GM18870 (cell line): ENCODE results near the gene GTF2I.
"Not testable (repeated sequence)": the region's sequence is repeated elsewhere in the genome, so short reads cannot be mapped to it uniquely, and the experiment has no call there.

Experiments used
- ATAC-seq: cut with Tn5 transposase; IDR thresholded peaks from one replicate; pipeline ENCODE4 v1.9.1; 2021; ENCODE audit warnings: moderate library complexity; ENCODE audit not compliant: unreplicated experiment

The GTF2I gene

GRCh38 chr7:74657692-74658177 lies at the start of gene GTF2I:
GTF2I (plus strand) TSS chr7:74657718; CDS start chr7:74689129, 31,411 bp downstream.
- no peak for ATAC-seq

DNA sequence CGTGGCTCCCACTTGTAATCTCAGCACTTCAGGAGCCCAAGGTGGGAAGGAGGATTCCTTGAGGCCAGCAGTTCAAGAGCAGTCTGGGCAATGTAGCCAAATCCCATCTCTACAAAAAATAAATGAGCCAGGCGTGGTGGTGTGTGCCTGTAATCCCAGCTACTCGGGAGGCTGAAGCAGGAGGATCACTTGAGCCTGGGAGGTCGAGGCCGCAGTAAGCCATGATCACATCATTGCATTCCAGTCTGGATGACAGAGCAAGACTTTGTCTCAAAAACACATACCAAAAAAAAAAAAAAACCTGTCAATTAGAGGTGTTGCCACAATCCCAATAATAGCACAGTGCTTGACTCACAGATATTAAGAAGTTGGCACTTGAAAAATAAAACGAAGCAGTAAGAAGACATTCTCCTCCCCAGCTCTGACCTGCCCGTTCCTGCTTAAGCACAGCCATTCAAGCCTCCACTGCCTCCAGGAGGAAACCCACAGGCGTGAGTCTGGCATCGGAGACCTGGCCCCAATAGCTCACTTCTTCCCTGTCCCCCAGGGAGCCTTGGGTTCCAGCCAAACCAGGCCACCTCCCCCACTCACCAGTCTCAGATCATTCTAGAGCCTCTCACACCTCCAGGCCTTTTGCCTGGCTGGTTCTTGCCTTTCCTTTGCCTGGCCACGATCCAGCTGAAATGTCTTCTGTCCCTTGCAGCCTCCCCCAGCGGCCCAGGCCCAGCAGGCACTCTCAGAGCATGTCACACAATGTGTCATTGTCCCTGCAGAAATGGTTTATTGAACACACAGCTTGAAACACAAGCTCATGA lies 45.3 kb upstream of the GTF2I start:
- no peak for ATAC-seq

DNA sequence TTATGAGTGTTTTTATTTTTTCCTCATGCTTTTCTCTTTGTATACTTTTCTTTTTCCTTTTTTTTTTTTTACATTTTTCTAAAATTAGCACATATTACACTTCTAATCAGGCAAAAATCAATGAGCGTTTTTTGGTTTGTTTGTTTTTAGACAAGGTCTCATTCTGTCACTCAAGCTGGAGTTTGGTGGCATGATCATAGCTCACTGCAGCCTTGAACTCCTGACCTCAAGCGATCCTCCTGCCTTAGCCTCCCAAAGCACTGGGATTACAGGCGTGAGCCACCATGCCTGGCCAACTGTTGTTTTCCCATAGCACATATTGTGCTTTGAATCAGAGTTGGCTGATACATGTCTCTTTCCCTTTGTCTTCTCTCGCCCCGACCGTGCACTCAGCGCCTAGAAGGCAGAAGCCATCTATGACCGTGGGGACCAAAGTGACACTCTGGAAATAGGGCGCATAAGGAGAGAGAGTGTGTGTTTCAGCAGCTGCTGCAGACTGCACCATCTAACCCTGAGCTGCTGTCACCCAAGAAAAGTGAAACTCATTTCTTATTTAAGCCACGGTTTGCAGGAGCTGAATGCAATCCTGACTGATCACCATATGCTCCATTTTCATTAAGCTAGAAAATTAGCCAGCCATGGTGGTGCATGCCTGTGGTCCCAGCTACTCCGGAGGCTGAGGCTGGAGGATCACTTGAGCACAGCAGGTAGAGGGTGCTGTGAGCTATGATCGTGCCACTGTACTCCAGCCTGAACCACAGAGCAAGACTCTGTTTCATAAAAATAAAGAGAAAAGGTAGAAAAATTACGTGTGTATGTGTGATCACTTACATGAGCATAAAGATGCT lies 41.4 kb upstream of the GTF2I start:
- no peak for ATAC-seq

- ATAC-seq = no peak
These were observed 40.3 kb upstream of the GTF2I start for GRCh38 chr7:74617180-74617744.

GRCh38 chr7:74619235-74619860 lies 38.2 kb upstream of the GTF2I start:
- no peak for ATAC-seq

DNA sequence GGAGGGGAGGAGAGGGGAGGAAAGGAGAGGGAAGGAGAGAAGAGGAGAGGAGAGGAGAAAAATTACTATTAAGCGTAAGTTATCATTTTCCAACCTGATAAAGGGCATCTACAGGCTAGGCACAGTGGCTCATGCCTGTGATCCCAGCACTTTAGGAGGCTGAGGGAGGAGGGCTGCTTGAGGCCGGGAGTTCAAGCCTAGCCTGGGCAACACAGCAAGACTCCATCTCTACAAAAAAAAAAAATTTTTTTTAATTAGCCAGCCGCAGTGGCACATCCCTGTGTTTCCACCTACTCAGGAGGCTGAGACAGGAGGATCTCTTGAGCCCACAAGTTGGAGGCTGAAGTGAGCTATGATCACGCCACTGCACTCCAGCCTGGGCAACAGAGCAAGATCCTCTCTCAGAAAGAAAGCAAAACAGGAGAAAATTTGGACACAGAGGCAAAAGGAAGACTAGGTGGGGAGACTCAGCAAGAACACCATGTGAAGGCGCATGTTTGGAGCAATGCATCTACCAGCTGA lies 35.2 kb upstream of the GTF2I start:
- ATAC-seq = no peak

- no peak for ATAC-seq
These were observed 34.4 kb upstream of the GTF2I start for GRCh38 chr7:74623135-74623534.

DNA sequence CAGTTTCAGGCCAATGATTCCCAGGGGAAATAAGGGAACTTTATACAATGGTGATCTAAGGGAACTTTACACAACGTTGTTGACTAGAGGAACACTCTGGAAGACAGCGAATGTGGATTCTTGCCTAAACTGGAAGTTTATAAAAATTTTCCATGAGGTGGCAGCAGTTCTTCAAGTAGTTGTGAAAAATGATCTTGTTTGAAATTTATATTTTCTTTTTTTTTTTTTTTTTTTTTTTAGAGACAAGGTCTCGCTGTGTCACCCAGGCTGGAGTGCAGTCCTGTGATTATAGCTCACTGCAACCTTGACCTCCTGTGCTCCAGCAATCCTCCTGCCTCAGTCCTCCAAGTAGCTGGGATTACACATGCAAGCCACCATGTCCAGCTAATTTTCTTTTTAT lies 32.1 kb upstream of the GTF2I start:
- ATAC-seq = no peak

DNA sequence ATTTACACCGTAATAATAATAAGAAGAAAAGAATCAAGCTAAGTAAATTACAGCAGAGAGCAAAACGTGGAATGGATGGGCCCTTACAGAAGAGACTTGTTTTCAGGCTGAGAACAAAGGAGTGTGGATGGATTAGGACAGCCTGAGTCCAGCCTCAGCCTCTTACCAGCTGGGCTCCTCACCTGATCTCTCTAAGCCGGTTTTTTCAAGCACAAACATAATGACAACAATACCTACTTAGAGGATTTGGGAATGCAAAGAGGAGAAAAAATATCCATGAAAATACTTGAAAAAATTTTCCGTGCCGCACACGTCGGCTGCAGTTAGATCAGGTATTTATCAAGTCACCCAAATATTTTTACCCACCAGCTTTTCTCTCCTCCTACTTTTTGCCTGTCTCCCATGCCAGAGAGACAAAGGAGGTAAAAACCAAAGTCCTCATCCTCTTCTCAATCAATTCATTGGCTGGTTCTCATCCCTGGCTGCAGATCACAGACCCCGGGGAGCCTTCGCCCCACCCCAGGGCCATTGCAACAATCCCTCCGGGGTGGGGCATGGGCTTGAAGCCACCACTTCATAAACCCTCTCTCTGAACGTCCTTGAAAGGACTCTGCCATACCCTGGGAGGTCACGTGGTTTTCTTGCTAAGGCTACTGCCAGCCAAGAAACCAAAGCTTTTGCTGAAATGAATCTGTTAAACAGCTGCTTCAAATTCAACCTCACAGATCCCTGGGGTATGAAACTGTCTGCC lies 29.7 kb upstream of the GTF2I start:
- ATAC-seq = no peak

DNA sequence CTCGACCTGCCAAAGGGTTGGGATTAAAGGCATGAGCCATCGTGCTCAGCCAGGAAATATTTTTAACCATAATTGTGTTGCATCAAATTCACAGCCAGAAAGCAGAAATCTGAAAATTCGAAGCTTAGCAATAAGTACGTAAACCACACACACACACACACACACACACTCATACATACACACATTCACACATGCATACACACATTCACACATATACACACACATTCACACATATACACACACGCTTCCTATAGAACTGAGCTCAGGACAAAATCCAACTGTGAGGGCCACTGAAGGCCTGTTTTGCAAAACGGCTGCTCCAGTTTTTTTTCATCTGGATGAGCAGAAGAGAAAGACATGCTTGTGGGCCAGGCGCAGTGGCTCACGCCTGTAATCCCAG lies 25.0 kb upstream of the GTF2I start:
- ATAC-seq = no peak

DNA sequence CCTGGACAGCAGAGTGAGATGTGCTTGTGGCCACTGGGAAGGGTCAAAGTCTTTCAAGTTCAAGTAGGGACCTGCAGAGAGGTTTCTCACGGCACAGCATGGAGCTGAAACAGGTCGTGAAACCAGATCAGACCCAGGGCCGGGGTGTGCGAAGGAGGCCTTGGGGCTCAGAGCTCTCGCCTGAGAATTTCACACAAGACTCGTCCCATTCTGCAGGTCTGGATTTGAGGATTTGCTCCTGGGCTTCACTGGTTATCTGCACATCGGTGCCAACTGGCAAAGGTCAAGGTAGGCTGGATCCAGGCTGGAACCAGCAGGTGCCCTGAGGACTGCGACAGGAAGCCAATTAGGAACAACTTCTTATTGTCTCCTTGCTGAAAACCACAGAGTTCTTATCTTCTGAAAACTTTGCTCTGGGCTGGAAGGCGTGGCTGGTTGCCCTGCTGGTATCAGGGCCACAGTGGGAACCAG lies 24.0 kb upstream of the GTF2I start:
- ATAC-seq = no peak

- no peak for ATAC-seq
These were observed 19.8 kb upstream of the GTF2I start for GRCh38 chr7:74637745-74638144.

DNA sequence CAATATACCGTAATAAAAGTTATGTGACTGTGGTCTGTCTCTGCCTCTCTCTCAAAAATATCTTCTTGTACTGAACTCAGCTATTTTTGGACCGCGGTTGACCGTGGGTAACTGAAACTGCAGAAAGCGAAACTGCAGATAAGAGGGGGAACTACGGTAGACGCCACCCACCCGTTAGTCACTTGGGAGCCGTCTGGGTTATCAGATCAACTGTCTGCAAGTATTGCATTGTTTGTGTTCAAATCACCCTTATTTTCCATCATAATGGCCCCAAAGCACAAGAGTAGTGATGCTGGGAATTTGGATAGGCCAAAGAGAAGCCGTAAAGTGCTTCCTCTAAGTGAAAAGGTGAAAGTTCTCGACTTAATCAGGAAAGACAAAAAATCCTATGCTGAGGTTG lies 7.5 kb upstream of the GTF2I start:
- ATAC-seq = peak; percentile 68

- ATAC-seq = not testable (repeated sequence)
These were observed 6.9 kb upstream of the GTF2I start for GRCh38 chr7:74650493-74651132.

GRCh38 chr7:74651133-74651504 lies 6.4 kb upstream of the GTF2I start:
- ATAC-seq = not testable (repeated sequence)

- no peak for ATAC-seq
These were observed 3.8 kb upstream of the GTF2I start for GRCh38 chr7:74653686-74654181.

DNA sequence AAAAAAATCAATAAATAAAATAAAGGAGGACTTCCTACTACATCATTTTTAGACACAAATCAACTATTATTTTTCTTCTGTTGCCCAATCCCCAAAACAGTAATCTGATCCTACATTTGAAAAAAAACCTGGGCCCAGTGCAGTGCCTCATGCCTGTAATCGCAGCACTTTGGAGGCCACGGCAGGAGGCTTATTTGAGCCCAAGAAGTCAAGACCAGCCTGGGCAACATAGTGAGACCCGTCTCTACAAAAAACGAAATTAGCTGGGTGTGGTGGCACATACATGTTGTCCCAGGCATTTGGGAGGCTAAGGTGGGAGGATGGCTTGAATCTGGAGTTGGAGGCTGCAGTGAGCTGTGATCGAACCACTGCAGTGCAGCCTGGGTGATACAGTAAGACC lies 2.7 kb upstream of the GTF2I start:
- no peak for ATAC-seq

GRCh38 chr7:74655324-74655723 lies 2.2 kb upstream of the GTF2I start:
- no peak for ATAC-seq

DNA sequence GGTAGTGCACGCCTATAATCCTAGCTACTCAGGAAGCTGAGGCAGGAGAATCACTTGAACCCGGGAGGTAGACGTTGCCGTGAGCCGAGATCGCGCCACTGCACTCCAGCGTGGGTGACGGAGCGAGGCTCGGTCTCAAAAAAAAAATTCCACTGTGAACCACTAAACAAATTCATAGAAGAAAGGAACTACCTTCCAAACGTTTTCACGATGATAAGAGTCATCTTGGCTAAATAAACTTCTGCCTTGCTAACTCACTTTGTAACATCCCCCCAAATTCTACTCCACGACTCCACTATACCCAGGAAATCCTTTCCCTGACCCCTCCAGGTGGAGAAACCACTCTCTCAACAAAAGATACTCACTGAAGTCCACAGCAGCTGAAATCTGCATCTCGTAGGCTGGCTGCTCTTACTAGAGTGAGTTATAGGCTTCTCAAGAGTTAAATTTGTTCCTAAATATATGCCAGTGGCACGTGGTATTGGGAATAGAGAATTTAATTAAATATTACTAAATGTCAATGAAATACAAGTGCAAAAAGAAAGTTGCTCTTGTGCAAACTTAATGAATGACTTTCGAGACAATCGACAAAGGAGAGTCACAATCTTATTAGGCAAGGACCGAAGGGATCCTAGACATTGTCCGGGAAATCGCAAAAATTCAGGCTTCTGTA lies 1.6 kb upstream of the GTF2I start:
- ATAC-seq = no peak
